H9 (cell line): ENCODE measurements around the gene FBLN2. TPM values are rescaled to one million over a fixed set of nuclear protein-coding genes. Genes with fewer than 3 reads are reported as not detected.

Experiments used
- DNase-seq: peaks from one replicate; pipeline ENCODE4 v3.0.0-alpha.2; 2017
- H2AFZ ChIP-seq: one replicate; pipeline ENCODE4 v1.6.1; 2013; ENCODE audit warnings: mild to moderate bottlenecking, low read length, control low read depth, moderate library complexity
- H2AK5ac ChIP-seq: 2 replicates; pipeline ENCODE4 v1.6.1; 2013; ENCODE audit warnings: low read length, control low read depth, mixed read lengths; ENCODE audit not compliant: insufficient read length
- H2BK120ac ChIP-seq: one replicate; pipeline ENCODE4 v1.6.1; 2013; ENCODE audit warnings: low read depth, mild to moderate bottlenecking, low read length, control low read depth, inconsistent platforms; ENCODE audit not compliant: poor library complexity, severe bottlenecking
- H2BK12ac ChIP-seq: 2 replicates; pipeline ENCODE4 v1.6.1; 2013; ENCODE audit warnings: low read length, control low read depth, mixed read lengths, low read depth; ENCODE audit not compliant: insufficient read length
- H2BK15ac ChIP-seq: 2 replicates; pipeline ENCODE4 v1.6.1; 2013; ENCODE audit warnings: low read depth, low read length, control low read depth
- H2BK20ac ChIP-seq: one replicate; pipeline ENCODE4 v1.6.1; 2013; ENCODE audit warnings: low read depth, mild to moderate bottlenecking, low read length, control low read depth, inconsistent platforms; ENCODE audit not compliant: poor library complexity, severe bottlenecking
- H2BK5ac ChIP-seq: 2 replicates; pipeline ENCODE4 v1.6.1; 2013; ENCODE audit warnings: low read length, control low read depth, mixed read lengths; ENCODE audit not compliant: insufficient read length
- H3K14ac ChIP-seq: 2 replicates; pipeline ENCODE4 v1.6.1; 2013; ENCODE audit warnings: low read length, control low read depth; ENCODE audit not compliant: insufficient read depth
- H3K18ac ChIP-seq: 2 replicates; pipeline ENCODE4 v1.6.1; 2013; ENCODE audit warnings: low read depth, mild to moderate bottlenecking, mixed read lengths, low read length, control low read depth; ENCODE audit not compliant: insufficient read length
- H3K23ac ChIP-seq: 2 replicates; pipeline ENCODE4 v1.6.1; 2013; ENCODE audit warnings: low read length, control low read depth, mixed read lengths, low read depth; ENCODE audit not compliant: insufficient read length
- H3K23me2 ChIP-seq: 2 replicates; pipeline ENCODE4 v1.6.1; 2013; ENCODE audit warnings: low read depth, mild to moderate bottlenecking, mixed read lengths, low read length, control low read depth; ENCODE audit not compliant: insufficient read length, poor library complexity, severe bottlenecking
- H3K27ac ChIP-seq: 2 replicates; pipeline ENCODE4 v1.5.1; 2013; ENCODE audit warnings: low read length, control low read depth, mixed read lengths, low read depth; ENCODE audit not compliant: insufficient read length
- H3K27me3 ChIP-seq: 2 replicates; pipeline ENCODE4 v1.6.1; 2013; ENCODE audit warnings: low read length, control low read depth, inconsistent platforms; ENCODE audit not compliant: insufficient read depth
- H3K4ac ChIP-seq: 2 replicates; pipeline ENCODE4 v1.6.1; 2013; ENCODE audit warnings: low read depth, mild to moderate bottlenecking, control low read depth, inconsistent platforms, low read length, moderate library complexity
- H3K4me1 ChIP-seq: 2 replicates; pipeline ENCODE4 v1.6.1; 2013; ENCODE audit warnings: low read length, control low read depth, inconsistent platforms; ENCODE audit not compliant: insufficient read depth
- H3K4me2 ChIP-seq: 2 replicates; pipeline ENCODE4 v1.6.1; 2013; ENCODE audit warnings: low read length, control low read depth, mixed read lengths; ENCODE audit not compliant: insufficient read length, insufficient read depth
- H3K56ac ChIP-seq: 2 replicates; pipeline ENCODE4 v1.6.1; 2013; ENCODE audit warnings: low read depth, mild to moderate bottlenecking, mixed read lengths, low read length, control low read depth; ENCODE audit not compliant: insufficient read length
- H3K79me1 ChIP-seq: 2 replicates; pipeline ENCODE4 v1.6.1; 2013; ENCODE audit warnings: low read depth, mild to moderate bottlenecking, moderate library complexity, low read length, control low read depth, inconsistent platforms; ENCODE audit not compliant: insufficient read depth, poor library complexity, severe bottlenecking
- H3K79me2 ChIP-seq: 2 replicates; pipeline ENCODE4 v1.6.1; 2013; ENCODE audit warnings: low read length, control low read depth, inconsistent platforms; ENCODE audit not compliant: insufficient read depth
- H3K9ac ChIP-seq: 2 replicates; pipeline ENCODE4 v1.6.1; 2013; ENCODE audit warnings: low read length, control low read depth, mixed read lengths; ENCODE audit not compliant: insufficient read length; ENCODE audit errors: extremely low read depth
- H3K9me3 ChIP-seq: one replicate; pipeline ENCODE4 v1.6.1; 2013; ENCODE audit warnings: low read depth, low read length, inconsistent platforms; ENCODE audit not compliant: control insufficient read depth
- H3T11ph ChIP-seq: one replicate; pipeline ENCODE4 v1.6.1; 2013; ENCODE audit warnings: mild to moderate bottlenecking, low read length, control low read depth, inconsistent platforms
- H4K20me1 ChIP-seq: one replicate; pipeline ENCODE4 v1.6.1; 2013; ENCODE audit not compliant: control insufficient read depth, insufficient read length, insufficient read depth
- H4K5ac ChIP-seq: 2 replicates; pipeline ENCODE4 v1.6.1; 2013; ENCODE audit warnings: low read depth, mild to moderate bottlenecking, mixed read lengths, low read length, control low read depth; ENCODE audit not compliant: insufficient read length
- H4K8ac ChIP-seq: replicated peaks from 2 replicates; pipeline ENCODE4 v1.6.1; 2013; ENCODE audit warnings: low read length, control low read depth, mixed read lengths, low read depth; ENCODE audit not compliant: insufficient read length
- H4K91ac ChIP-seq: 2 replicates; pipeline ENCODE4 v1.6.1; 2013; ENCODE audit warnings: low read depth, mild to moderate bottlenecking, moderate library complexity, mixed read lengths, low read length, control low read depth; ENCODE audit not compliant: insufficient read length
- H3K27ac Mint-ChIP-seq, 3 experiments: 2 replicates in 2 of 3; 3 replicates in 1 of 3; pipeline ENCODE4 v1.8.0; 2020 to 2021; ENCODE audit warnings: mixed read lengths in 3 of 3, mild to moderate bottlenecking in 1 of 3, moderate library complexity in 1 of 3
- H3K27me3 Mint-ChIP-seq: 2 replicates; pipeline ENCODE4 v1.8.0; 2021; ENCODE audit warnings: low read depth, mild to moderate bottlenecking, moderate library complexity, mixed read lengths
- H3K36me3 Mint-ChIP-seq, 3 experiments: 2 replicates in 2 of 3; 3 replicates in 1 of 3; pipeline ENCODE4 v1.8.0; 2020 to 2021; ENCODE audit warnings: low read depth in 3 of 3, mixed read lengths in 3 of 3; ENCODE audit not compliant: insufficient read depth in 1 of 3
- H3K4me1 Mint-ChIP-seq, 2 experiments: 2 replicates each; pipeline ENCODE4 v1.8.0; 2020; ENCODE audit warnings: mixed read lengths in 2 of 2
- H3K4me3 Mint-ChIP-seq, 2 experiments: 2 replicates in 1 of 2; 3 replicates in 1 of 2; pipeline ENCODE4 v1.8.0; 2020 to 2021; ENCODE audit warnings: mild to moderate bottlenecking in 2 of 2, mixed read lengths in 2 of 2, moderate library complexity in 1 of 2
- H3K9me3 Mint-ChIP-seq, 2 experiments: 2 replicates in 1 of 2; 3 replicates in 1 of 2; pipeline ENCODE4 v1.8.0; 2020; ENCODE audit warnings: mild to moderate bottlenecking in 2 of 2, mixed read lengths in 2 of 2, moderate library complexity in 1 of 2
- WGBS: extraction: QIAGEN DNeasy Blood & Tissue Kit; methylation state at CpG from one replicate; pipeline ENCODE4 v1.1.7; 2013; ENCODE audit warnings: missing lambda C conversion rate, low lambda C conversion rate, mixed read lengths; ENCODE audit not compliant: insufficient read length; ENCODE audit errors: extremely low coverage; 5-methylcytosine and 5-hydroxymethylcytosine counted together
- total RNA-seq: library from RNA; stranded (reverse); gene quantifications from 2 replicates; pipeline ENCODE4 v1.2.1, GENCODE V29; 2021
- TF ChIP-seq, protein P1 (sequence below): fragments of 200-600 bp; sonication (generic); conservative IDR thresholded peaks from 3 replicates; pipeline ENCODE4 v1.8.0; 2021; ENCODE audit warnings: antibody characterized with exemption, mild to moderate bottlenecking

Gene FBLN2
- total RNA-seq, 1 experiment from 2014 or later, result 11.8 TPM

DNA sequence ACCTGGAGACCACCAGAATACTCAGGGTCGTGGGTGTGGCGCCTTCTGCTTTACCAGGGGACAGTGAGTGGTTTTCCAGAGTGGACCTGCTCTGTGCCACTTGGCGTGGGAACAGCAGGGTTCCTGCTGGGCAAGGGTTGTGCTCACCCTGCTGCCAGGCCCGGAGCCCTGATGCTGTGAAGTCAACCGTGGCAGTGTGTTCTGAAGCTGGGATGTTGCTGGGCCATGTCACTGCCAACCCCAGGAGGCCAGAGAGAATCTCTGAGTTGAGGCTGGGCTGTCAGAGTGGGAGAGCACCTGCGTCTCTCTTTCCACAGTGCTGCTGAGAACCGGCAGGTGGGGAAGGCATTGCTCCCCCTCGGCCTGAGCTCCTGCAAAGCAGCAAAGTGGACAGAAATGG is 48.7 kb downstream of the FBLN2 start:
- H3K23me2 ChIP-seq, result no peaks in the 10 kb centered on the region
- no peaks in the 10 kb centered on the region for H3K4me1 ChIP-seq
- peaks cover 3% of the 10 kb centered on the region for H4K20me1 ChIP-seq
- H3T11ph ChIP-seq, result no peak overlapping the region
- no peak overlapping the region for H2BK120ac ChIP-seq
- Mint-ChIP-seq H3K27me3 (peaks cover 3% of the 10 kb centered on the region), H3K9me3 (no peaks in the 10 kb centered on the region), H3K27ac (no peak overlapping the region), H3K4me1 (peaks cover 24 to 32% of the 10 kb centered on the region in 2 experiments), H3K4me3 (no peak overlapping the region), H3K36me3 (no peaks in the 10 kb centered on the region)
- no peak overlapping the region for H2AK5ac ChIP-seq
- no peak overlapping the region for H3K4ac ChIP-seq
- H3K79me2 ChIP-seq, result no peaks in the 10 kb centered on the region
- no peak for DNase-seq
- H3K27ac ChIP-seq, result no peak overlapping the region
- no peak overlapping the region for H2BK20ac ChIP-seq
- no peaks in the 10 kb centered on the region for H3K9me3 ChIP-seq
- H3K23ac ChIP-seq, result no peak overlapping the region
- H2BK15ac ChIP-seq, result no peak overlapping the region
- no peak overlapping the region for H4K91ac ChIP-seq
- H3K4me2 ChIP-seq, result no peak overlapping the region
- no peak overlapping the region for H4K5ac ChIP-seq
- no peak overlapping the region for H3K18ac ChIP-seq
- H2BK12ac ChIP-seq, result no peak overlapping the region
- no peak overlapping the region for H4K8ac ChIP-seq
- H2BK5ac ChIP-seq, result no peak overlapping the region
- H3K9ac ChIP-seq, result no peak overlapping the region
- TF ChIP-seq, protein P1, sequence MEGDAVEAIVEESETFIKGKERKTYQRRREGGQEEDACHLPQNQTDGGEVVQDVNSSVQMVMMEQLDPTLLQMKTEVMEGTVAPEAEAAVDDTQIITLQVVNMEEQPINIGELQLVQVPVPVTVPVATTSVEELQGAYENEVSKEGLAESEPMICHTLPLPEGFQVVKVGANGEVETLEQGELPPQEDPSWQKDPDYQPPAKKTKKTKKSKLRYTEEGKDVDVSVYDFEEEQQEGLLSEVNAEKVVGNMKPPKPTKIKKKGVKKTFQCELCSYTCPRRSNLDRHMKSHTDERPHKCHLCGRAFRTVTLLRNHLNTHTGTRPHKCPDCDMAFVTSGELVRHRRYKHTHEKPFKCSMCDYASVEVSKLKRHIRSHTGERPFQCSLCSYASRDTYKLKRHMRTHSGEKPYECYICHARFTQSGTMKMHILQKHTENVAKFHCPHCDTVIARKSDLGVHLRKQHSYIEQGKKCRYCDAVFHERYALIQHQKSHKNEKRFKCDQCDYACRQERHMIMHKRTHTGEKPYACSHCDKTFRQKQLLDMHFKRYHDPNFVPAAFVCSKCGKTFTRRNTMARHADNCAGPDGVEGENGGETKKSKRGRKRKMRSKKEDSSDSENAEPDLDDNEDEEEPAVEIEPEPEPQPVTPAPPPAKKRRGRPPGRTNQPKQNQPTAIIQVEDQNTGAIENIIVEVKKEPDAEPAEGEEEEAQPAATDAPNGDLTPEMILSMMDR, result no peak
- no peak overlapping the region for H3K56ac ChIP-seq
- no CpG with 5 or more reads among the region's 8 CpGs for WGBS
- H3K79me1 ChIP-seq, result no peaks in the 10 kb centered on the region
- H2AFZ ChIP-seq, result no peak overlapping the region
- no peak overlapping the region for H3K14ac ChIP-seq
- H3K27me3 ChIP-seq, result no peaks in the 10 kb centered on the region
